H1 (cell line): ENCODE measurements around the gene GLI1. TPM values are rescaled to one million over a fixed set of nuclear protein-coding genes. Genes with fewer than 3 reads are reported as not detected.

Experiments
- CEBPB ChIP-seq: IDR thresholded peaks from 2 replicates; pipeline ENCODE4 v1.6.1; 2012; ENCODE audit warnings: low read depth, low read length
- KDM5A ChIP-seq: fragments of 200-600 bp; IDR thresholded peaks from 2 replicates; pipeline ENCODE4 v1.7.1; 2012; ENCODE audit warnings: mild to moderate bottlenecking, low read length, inconsistent platforms, mixed read lengths
- SAP30 ChIP-seq: fragments of 300-600 bp; sonication (generic); IDR thresholded peaks from 2 replicates; pipeline ENCODE4 v1.7.1; 2012; ENCODE audit warnings: low read length, moderate library complexity, mild to moderate bottlenecking, inconsistent platforms; ENCODE audit not compliant: insufficient read depth, insufficient replicate concordance
- SIN3A ChIP-seq, 2 experiments: IDR thresholded peaks in 1 of 2; conservative IDR thresholded peaks in 1 of 2; 2 replicates each; pipeline ENCODE4 v1.6.1; 2011 to 2012; ENCODE audit warnings: low read length in 2 of 2, improper control_type of control experiment in 1 of 2, low read depth in 1 of 2, mild to moderate bottlenecking in 1 of 2
- polyA plus RNA-seq, 7 experiments: library from polyadenylated mRNA; depleted of rRNA in 3 of 7; stranded (reverse) in 5 of 7; unstranded in 2 of 7; fragments of >200 nt in 5 of 7; fragments of 200-250 nt in 2 of 7; gene quantifications; 1 replicate in 5 of 7; 2 replicates in 1 of 7; 4 replicates in 1 of 7; pipeline versions ENCODE4 v1.2.1 to v1.2.3, GENCODE V29; 2011 to 2013; ENCODE audit warnings: missing spikeins in 2 of 7, mixed read lengths in 2 of 7
- total RNA-seq: library from RNA; stranded (reverse); fragmentation: NEBNext Ultra II Directional; extraction: Animal tissue kit (Norgen Biotek cat#: 25700); gene quantifications from 2 replicates; pipeline ENCODE4 v1.2.1, GENCODE V29; 2021
- TF ChIP-seq, protein P1 (sequence below): fragments of 300-600 bp; sonication (generic); IDR thresholded peaks from 2 replicates; pipeline ENCODE4 v1.7.1; 2012; ENCODE audit warnings: low read length, moderate library complexity, mild to moderate bottlenecking, inconsistent platforms; ENCODE audit not compliant: insufficient replicate concordance
- TF ChIP-seq, protein P2 (sequence below): IDR thresholded peaks from 2 replicates; pipeline ENCODE4 v1.6.1; 2012; ENCODE audit warnings: low read length, inconsistent platforms

GLI1 gene
- total and polyA plus RNA-seq, 2 of the 8 experiments (the other 6 are each of a cell fraction or from before 2014, with no cell fraction given) = 23.5 to 25.3 TPM

DNA sequence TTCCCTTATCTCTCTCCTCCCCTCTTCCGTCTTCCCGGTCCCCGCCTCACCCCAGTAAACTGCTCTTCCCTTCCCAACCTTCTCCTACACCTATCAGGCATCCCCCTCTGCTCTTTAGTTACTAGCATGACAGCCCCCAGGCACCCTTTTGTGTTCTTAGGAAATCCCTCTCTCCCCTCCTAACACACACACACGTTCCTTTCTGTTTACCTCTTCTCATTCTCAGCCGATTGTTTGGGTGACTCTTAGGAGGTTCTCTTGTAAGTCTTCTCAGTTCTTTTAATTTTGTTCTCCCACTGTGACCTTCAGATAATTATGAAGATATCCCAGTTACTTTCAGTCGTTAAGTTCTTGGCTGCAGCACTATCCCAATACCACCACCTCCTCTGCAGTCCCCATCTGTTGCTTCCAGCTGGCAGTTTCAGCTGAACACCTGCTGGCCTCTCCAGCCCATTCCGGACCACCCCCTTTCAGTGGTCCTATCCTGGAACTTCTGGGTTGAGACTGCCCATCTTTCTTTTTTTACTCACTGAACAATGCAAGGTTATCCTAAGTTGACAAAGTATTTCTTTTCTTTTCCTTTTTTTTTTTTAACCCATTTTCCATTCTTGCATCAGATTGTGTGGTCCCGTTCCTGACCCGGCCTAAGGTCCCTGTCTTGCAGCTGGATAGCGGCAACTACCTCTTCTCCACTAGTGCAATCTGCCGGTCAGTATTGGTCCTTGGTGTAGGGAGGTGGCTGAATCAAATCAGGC lies 29.0 kb downstream of the GLI1 start (continued):
- TF ChIP-seq, protein P1, sequence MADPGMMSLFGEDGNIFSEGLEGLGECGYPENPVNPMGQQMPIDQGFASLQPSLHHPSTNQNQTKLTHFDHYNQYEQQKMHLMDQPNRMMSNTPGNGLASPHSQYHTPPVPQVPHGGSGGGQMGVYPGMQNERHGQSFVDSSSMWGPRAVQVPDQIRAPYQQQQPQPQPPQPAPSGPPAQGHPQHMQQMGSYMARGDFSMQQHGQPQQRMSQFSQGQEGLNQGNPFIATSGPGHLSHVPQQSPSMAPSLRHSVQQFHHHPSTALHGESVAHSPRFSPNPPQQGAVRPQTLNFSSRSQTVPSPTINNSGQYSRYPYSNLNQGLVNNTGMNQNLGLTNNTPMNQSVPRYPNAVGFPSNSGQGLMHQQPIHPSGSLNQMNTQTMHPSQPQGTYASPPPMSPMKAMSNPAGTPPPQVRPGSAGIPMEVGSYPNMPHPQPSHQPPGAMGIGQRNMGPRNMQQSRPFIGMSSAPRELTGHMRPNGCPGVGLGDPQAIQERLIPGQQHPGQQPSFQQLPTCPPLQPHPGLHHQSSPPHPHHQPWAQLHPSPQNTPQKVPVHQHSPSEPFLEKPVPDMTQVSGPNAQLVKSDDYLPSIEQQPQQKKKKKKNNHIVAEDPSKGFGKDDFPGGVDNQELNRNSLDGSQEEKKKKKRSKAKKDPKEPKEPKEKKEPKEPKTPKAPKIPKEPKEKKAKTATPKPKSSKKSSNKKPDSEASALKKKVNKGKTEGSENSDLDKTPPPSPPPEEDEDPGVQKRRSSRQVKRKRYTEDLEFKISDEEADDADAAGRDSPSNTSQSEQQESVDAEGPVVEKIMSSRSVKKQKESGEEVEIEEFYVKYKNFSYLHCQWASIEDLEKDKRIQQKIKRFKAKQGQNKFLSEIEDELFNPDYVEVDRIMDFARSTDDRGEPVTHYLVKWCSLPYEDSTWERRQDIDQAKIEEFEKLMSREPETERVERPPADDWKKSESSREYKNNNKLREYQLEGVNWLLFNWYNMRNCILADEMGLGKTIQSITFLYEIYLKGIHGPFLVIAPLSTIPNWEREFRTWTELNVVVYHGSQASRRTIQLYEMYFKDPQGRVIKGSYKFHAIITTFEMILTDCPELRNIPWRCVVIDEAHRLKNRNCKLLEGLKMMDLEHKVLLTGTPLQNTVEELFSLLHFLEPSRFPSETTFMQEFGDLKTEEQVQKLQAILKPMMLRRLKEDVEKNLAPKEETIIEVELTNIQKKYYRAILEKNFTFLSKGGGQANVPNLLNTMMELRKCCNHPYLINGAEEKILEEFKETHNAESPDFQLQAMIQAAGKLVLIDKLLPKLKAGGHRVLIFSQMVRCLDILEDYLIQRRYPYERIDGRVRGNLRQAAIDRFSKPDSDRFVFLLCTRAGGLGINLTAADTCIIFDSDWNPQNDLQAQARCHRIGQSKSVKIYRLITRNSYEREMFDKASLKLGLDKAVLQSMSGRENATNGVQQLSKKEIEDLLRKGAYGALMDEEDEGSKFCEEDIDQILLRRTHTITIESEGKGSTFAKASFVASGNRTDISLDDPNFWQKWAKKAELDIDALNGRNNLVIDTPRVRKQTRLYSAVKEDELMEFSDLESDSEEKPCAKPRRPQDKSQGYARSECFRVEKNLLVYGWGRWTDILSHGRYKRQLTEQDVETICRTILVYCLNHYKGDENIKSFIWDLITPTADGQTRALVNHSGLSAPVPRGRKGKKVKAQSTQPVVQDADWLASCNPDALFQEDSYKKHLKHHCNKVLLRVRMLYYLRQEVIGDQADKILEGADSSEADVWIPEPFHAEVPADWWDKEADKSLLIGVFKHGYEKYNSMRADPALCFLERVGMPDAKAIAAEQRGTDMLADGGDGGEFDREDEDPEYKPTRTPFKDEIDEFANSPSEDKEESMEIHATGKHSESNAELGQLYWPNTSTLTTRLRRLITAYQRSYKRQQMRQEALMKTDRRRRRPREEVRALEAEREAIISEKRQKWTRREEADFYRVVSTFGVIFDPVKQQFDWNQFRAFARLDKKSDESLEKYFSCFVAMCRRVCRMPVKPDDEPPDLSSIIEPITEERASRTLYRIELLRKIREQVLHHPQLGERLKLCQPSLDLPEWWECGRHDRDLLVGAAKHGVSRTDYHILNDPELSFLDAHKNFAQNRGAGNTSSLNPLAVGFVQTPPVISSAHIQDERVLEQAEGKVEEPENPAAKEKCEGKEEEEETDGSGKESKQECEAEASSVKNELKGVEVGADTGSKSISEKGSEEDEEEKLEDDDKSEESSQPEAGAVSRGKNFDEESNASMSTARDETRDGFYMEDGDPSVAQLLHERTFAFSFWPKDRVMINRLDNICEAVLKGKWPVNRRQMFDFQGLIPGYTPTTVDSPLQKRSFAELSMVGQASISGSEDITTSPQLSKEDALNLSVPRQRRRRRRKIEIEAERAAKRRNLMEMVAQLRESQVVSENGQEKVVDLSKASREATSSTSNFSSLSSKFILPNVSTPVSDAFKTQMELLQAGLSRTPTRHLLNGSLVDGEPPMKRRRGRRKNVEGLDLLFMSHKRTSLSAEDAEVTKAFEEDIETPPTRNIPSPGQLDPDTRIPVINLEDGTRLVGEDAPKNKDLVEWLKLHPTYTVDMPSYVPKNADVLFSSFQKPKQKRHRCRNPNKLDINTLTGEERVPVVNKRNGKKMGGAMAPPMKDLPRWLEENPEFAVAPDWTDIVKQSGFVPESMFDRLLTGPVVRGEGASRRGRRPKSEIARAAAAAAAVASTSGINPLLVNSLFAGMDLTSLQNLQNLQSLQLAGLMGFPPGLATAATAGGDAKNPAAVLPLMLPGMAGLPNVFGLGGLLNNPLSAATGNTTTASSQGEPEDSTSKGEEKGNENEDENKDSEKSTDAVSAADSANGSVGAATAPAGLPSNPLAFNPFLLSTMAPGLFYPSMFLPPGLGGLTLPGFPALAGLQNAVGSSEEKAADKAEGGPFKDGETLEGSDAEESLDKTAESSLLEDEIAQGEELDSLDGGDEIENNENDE = no peak
- TF ChIP-seq KDM5A (no peak), SAP30 (peak; percentile 55), SIN3A (conservative IDR thresholded peaks at IDR 0.05 in 1 of 2, IDR thresholded peaks at IDR 0.05 in 1 of 2; ENCODE audit: low read depth in 1 of 2, low read length in 2 of 2) (peak; percentile 50 to 78; a peak in 1 of 4 replicates), CEBPB (no peak)
- TF ChIP-seq, protein P2, sequence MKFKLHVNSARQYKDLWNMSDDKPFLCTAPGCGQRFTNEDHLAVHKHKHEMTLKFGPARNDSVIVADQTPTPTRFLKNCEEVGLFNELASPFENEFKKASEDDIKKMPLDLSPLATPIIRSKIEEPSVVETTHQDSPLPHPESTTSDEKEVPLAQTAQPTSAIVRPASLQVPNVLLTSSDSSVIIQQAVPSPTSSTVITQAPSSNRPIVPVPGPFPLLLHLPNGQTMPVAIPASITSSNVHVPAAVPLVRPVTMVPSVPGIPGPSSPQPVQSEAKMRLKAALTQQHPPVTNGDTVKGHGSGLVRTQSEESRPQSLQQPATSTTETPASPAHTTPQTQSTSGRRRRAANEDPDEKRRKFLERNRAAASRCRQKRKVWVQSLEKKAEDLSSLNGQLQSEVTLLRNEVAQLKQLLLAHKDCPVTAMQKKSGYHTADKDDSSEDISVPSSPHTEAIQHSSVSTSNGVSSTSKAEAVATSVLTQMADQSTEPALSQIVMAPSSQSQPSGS = no peak
